NCI-H187 (cell line): ENCODE measurements around the gene SNX10.

ENCODE experiments used
- DNase-seq, 2 experiments: peaks; one replicate each; lab custom pipeline; 2025; lab: John Stamatoyannopoulos, UW

SNX10 gene

DNA sequence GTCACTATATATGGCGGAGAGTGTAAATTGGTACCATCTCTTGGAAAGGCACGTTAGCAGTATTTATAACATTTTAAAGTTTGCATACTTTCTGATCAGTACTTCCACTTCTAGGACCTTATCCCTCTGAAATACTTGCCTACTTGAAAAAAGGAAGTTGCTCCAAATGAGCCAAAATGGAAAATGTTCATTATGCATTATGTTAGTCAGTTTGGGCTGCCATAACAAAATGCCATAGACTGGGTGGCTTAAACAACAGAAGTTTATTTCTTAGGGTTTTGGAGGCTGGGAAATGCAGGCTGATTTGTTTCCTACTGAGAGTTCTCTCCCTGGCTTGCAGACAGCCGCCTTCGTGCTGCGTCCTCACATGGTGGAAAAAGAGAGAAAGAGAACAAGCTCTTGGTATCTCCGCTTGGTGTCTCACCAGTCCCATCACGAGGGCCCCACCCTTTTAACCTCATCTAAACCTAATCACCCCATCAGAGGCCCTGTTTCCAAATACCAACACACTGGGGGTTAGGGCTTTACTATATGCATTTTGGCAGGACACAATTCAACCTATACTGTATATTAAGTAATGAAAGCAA is 6.9 kb downstream of the SNX10 start:
- no peak for DNase-seq

GRCh38 chr7:26305090-26305868 is 13.6 kb downstream of the SNX10 start:
- DNase-seq: no peak

DNA sequence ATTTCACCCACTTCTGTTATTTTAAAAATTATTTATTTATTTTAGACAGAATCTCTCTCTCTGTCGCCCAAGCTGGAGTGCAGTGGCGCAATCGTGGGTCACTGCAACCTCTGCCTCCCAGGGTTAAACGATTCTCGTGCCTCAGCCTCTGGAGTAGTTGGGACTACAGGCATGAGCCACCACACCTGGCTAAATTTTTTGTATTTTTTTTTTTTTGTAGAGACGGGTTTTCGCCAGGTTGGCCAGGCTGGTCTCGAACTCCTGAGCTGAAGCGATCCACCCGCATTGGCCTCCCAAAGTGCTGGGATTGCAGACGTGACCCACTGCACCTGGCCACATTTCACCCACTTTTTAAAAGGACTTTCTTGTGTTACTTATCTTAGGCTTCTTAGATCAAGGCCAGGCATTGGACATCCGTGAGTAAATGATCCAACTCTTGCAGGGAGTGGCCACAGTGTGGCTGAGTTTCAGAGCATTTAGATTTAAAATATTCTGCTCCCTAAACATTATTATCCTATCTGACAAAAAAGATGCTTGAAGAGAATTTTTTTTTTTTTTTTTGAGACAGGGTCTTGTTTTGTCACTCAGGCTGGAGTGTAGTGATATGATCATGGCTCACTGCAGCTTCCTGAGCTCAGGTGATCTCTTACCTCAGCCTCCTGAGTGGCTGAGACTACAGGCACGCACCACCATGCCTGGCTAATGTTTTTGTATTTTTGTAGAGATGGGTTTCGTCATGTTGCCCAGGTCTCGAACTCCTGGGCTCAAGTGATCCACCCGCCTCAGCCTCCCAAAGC is 14.4 kb downstream of the SNX10 start:
- DNase-seq: no peak

DNA sequence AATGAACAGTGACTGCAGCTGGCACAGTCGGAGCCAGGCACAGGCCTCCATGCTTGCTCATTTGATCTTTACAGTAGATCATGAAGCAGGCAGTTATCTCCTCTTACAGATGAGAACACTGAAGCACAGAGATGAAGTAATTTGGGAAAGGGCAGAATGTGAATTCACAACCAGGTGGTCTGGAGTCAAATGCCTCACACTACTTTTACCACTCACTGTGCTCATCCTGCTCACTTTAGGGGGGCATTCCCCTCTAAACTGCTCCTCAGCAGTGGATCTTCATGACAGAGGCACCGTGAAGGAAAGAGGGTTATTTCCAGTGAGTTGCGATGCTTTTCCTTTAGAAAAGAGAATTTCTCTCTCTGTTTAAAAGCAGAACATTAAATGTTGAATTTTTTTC is 15.1 kb downstream of the SNX10 start:
- DNase-seq: no peak

DNA sequence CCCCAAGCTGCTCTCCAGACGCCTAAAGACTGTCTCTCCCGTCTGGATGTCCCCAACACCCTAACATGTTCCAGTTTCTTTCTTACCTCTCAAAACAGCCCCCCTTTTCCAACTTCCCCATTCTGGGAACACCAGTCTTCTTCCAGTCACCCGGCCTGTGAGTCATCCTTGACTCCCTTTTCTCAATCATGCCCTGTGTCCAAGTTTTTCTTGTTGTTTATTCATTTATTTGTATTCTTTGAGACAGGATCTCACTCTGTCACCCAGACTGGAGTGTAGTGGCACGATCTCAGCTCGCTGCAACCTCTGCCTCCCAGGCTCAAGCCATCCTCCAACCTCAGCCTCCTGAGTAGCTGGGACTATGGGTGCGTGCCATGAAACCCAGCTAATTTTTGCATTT is 15.6 kb downstream of the SNX10 start:
- DNase-seq: no peak

DNA sequence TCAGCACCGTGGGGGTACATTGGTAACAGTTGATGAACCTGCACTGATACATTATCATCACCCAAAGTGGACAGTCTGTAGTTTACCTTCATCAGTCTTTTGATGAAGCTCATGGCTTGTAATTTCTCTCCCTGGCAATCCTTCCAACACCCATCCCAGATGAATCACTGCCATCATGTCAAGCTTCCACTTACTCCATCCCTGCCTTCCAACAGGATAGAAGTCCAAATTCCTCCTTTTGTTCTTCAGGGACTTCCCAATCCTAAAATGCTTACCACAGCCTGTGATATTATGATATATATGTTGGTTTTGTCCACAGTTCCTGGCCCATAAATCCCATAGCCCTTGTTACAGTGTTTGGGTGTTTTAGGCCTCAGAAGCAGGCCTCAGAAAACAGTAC is 16.1 kb downstream of the SNX10 start:
- no peak for DNase-seq

DNA sequence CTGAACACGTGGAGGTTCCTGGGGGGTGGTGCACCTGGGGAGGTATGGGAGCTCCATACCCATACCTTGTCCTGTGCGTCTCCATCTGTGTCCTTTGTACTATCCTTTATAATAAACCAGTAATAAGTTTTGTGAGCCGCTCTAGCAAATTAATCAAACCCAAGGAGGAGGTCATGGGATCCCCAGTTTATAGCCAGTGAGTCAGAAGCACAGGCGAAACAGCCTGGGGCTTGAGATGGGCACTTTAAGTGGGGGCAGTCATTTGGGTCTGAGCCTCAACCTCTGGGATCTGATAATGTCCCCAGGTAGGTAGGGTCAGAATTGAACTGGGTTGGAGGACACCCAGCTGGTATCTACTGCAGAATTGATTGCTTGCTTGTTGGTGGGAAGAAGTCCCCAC is 16.9 kb downstream of the SNX10 start:
- no peak for DNase-seq

DNA sequence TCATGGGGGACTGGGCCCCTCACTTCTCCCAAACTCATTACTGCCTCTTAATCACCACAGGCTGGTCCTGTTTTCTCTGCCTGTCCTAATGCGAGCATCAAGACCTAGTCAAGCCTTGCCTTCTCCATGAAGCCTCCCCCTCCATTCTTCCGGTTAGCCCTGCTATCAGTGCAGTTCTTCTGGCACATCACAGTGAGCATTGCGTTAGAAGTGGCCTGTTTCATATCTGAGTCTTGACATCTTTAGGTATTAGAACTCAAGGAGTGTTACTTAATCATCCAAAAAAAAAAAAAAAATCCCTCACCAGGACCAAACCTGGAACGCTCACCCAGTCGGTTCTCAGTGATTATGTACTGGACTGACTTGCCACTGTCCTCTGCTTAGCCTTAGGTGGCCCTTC is 17.4 kb downstream of the SNX10 start:
- no peak for DNase-seq

GRCh38 chr7:26311798-26312197 is 20.1 kb downstream of the SNX10 start:
- DNase-seq: no peak

GRCh38 chr7:26317211-26317610 is 25.5 kb downstream of the SNX10 start:
- no peak for DNase-seq

DNA sequence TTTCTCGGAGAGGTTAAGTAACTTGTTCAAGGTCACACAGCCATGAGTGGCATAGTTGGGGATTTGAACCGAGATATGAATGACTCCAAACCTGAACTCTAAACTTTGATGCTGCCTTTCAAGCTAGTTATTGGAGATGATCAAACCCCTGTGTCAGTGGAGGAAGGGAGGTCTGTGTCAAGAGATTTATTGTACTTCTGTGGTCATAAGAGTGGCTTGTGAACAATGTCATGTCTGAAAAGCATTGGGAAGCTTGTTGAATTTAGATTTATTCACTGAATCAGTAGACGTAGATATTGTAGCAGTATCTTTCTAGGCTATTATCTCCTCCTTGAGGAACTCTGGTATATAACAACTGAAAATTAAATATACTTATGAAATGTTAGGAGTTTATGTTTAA is 27.3 kb downstream of the SNX10 start:
- DNase-seq: no peak

- DNase-seq: no peak
These were observed 28.0 kb downstream of the SNX10 start for GRCh38 chr7:26319636-26320035.

DNA sequence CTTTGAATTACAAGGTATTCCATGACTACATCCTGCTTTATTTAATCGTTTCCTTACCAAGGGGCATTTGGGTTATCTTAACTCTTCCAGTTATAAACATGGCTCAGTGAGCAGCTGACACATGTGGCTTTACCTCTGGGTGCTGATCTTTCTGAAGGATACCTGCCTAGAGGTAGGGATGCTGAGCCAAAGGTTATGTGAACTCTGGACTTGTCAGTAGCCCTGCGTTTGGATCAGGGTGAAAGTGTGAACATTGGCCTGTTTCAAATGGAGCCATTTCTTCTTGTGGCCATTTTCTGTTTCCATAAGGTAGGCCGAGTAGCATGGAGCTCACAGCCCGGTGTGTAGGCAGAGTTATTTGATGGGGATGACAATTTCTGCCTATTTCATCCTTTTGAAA is 29.2 kb downstream of the SNX10 start:
- no peak for DNase-seq

DNA sequence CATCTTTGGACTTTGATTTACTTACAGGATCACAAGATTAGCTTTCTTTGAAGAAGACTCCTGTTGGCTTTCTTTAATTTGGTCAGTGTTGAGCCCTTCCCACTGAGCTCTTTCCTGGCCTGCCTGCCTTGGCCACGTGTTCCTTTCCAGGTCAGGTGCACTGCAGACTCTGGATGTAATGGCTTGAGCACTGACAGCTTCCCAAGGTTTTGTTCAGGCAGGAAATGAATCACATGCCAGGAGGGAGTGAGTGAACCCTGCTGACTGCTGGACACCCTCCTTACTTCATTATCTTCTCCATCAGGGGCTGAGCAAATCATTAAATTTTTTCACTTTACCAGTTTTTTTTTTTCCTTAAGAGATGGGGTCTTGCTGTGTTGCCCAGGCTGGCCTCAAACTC is 29.8 kb downstream of the SNX10 start:
- DNase-seq: no peak

DNA sequence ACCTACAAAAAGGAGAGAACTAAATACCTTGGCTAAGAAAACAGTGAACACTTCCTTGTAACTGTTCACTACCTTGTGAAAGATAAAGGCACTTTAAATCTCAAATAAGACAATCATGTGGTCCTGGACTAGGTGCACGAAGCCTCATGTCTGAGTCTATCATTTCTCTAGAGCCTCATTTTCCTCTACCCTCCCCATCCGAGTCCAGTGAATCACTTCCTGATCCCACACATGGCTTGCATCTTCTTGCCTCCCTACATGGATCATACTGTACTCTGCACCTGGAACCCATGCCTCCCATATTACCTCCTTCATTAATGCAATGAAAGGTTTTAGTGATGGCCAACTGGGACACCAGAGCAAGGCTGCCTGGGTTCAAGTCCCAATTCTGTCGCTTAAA is 34.5 kb downstream of the SNX10 start:
- no peak for DNase-seq

- no peak for DNase-seq
These were observed 37.1 kb downstream of the SNX10 start for GRCh38 chr7:26328498-26329390.

- DNase-seq: no peak
These were observed 38.0 kb downstream of the SNX10 start for GRCh38 chr7:26329520-26330255.

DNA sequence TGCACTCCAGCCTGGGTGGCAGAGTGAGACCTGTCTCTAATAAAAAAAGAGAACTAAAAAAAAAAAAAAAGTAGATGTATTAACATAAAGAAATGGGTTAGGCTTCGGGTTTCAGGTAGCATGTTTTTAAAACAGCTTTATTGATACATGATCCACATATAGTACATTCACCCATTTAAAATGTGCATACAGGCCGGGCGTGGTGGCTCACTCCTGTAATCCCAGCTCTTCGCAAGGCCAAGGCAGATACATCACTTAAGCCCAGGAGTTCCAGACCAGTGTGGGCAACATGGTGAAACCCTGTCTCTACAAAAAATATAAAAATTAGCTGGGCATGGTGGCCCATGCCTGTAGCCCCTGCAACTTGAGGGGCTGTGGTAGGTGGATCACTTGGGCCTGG is 39.5 kb downstream of the SNX10 start:
- no peak for DNase-seq

DNA sequence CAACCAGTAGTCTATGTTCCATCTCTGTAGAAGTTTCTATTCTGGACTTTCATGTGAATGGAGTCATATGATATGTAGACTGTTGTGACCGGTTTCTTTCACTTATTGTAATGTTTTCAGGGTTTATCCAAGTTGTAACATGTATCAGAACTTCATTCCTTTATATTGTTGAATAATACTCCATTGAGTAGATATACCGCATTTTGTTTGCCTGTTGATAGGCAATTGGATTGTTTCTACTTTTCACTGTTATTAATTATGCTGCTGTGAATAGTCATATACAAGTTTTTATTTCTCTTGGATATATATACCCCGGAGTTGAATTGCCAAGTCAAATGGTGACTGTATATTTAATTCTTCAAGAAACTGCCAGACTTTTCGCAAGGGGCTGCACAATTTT is 40.1 kb downstream of the SNX10 start:
- DNase-seq: no peak

DNA sequence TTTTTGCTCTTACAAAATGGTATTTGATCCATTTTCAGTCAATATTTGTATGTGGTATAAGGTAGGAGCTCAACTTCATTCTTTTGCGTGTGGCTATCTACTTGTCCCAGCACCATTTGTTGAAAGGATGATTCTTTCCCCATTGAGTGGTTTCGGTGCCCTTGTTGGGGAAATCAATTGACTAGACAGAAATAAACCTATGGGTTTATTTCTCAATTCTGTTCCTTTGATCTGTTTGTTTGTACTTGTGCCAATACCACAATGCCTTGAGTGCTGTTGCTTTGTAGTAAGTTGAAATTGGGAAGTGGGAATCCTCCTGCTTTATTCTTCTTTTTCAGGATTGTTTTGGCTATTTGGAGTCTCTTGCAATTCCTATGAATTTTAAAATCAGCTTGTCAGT is 41.0 kb downstream of the SNX10 start:
- no peak for DNase-seq

DNA sequence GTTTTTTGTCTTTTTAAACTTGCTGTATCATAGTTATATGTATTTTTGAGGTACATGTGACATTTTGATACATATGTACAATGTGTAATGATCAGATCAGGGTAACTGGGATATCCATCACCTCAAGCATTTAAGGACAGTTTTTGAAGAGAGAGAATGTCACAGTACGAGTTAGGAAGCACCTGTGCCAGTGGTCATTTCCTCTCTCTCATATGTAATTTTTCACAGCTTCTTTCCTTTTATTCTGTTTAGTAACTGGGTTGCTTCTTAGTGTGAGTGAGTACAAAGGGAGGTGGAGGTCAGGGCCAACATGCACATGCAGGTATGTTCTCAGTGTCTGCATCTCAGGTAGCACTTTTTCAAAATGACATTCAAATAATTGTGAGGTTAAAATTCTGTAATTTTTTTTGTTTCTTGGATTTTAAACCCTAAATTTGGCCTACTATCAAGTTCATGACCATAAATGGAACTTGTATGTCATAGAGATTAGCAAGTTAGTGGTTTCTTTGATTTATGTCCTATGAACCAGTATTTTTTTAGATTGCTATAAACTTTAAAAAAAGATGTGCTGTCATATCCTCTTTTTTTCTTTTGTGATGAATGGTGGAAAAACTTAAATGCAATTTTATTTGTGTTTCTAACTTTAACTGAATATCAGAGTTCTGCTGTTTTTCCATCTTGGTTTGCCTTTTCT is 42.7 kb downstream of the SNX10 start:
- no peak for DNase-seq
